Mesothelial cell of epicardium (in vitro differentiated cells): ENCODE measurements around the gene VN1R5. TPM values are rescaled to one million over a fixed set of nuclear protein-coding genes. Genes with fewer than 3 reads are reported as not detected.
"Not testable (repeated sequence)": the region's sequence is repeated elsewhere in the genome, so short reads cannot be mapped to it uniquely, and the experiment has no call there.

Experiments
- DNase-seq, 2 experiments: peaks; one replicate each; pipeline ENCODE4 v3.0.0; 2021; ENCODE audit warnings: low spot score in 2 of 2; ENCODE audit not compliant: unreplicated experiment in 2 of 2
- H3K27ac Mint-ChIP-seq: 2 replicates; pipeline ENCODE4 v1.8.0; 2021; ENCODE audit warnings: mixed read lengths
- H3K27me3 Mint-ChIP-seq: 2 replicates; pipeline ENCODE4 v1.8.0; 2021; ENCODE audit warnings: low read depth, mixed read lengths
- H3K36me3 Mint-ChIP-seq: 2 replicates; pipeline ENCODE4 v1.8.0; 2021; ENCODE audit warnings: mixed read lengths
- H3K4me1 Mint-ChIP-seq: 2 replicates; pipeline ENCODE4 v1.8.0; 2021; ENCODE audit warnings: mixed read lengths
- H3K4me3 Mint-ChIP-seq: 2 replicates; pipeline ENCODE4 v1.8.0; 2021; ENCODE audit warnings: mild to moderate bottlenecking, moderate library complexity, mixed read lengths
- H3K9me3 Mint-ChIP-seq: 2 replicates; pipeline ENCODE4 v1.8.0; 2021; ENCODE audit warnings: mixed read lengths
- CTCF ChIP-seq: fragments of 200-600 bp; sonication (generic); IDR thresholded peaks from one replicate; pipeline ENCODE4 v1.5.0; 2021; ENCODE audit warnings: antibody characterized with exemption; ENCODE audit not compliant: unreplicated experiment
- total RNA-seq: library from RNA; stranded (reverse); gene quantifications from 3 replicates; pipeline ENCODE4 v1.2.1, GENCODE V29; 2021

VN1R5 gene
- total RNA-seq, 1 donor from 2014 or later = not detected

GRCh38 chr1:247212627-247213617, 43.0 kb upstream of the VN1R5 start:
- no peak for TF ChIP-seq CTCF
- Mint-ChIP-seq H3K27me3 (peaks cover 3% of the 10 kb centered on the region), H3K4me1 (peaks cover 16% of the 10 kb centered on the region)

GRCh38 chr1:247216261-247216660, 39.6 kb upstream of the VN1R5 start:
- no peaks in the 10 kb centered on the region for H3K4me1 Mint-ChIP-seq
- H3K27me3 Mint-ChIP-seq = peaks cover 3% of the 10 kb centered on the region
- peaks cover 1% of the 10 kb centered on the region for H3K9me3 Mint-ChIP-seq
- no peak for TF ChIP-seq CTCF
- DNase-seq = no peak
- no peaks in the 10 kb centered on the region for H3K36me3 Mint-ChIP-seq
- H3K4me3 Mint-ChIP-seq = no peak overlapping the region
- no peak overlapping the region for H3K27ac Mint-ChIP-seq

More at GRCh38 chr1:247212627-247213617, 43.0 kb upstream of the VN1R5 start:
- H3K4me3 Mint-ChIP-seq = no peak overlapping the region
- no peaks in the 10 kb centered on the region for H3K9me3 Mint-ChIP-seq
- no peak overlapping the region for H3K27ac Mint-ChIP-seq
- no peaks in the 10 kb centered on the region for H3K36me3 Mint-ChIP-seq
- DNase-seq = no peak

GRCh38 chr1:247218121-247218651, 37.7 kb upstream of the VN1R5 start:
- Mint-ChIP-seq H3K27me3 (peaks cover 3% of the 10 kb centered on the region), H3K27ac (no peak overlapping the region), H3K4me1 (no peaks in the 10 kb centered on the region), H3K36me3 (no peaks in the 10 kb centered on the region), H3K4me3 (no peak overlapping the region), H3K9me3 (peaks cover 16% of the 10 kb centered on the region)
- no peak for DNase-seq
- TF ChIP-seq CTCF = no peak

GRCh38 chr1:247220280-247220679, 35.6 kb upstream of the VN1R5 start:
- H3K27me3 Mint-ChIP-seq, DNase-seq, H3K27ac Mint-ChIP-seq, H3K36me3 Mint-ChIP-seq, H3K4me1 Mint-ChIP-seq, H3K4me3 Mint-ChIP-seq: not testable (repeated sequence)
- H3K9me3 Mint-ChIP-seq = peaks cover 30% of the 10 kb centered on the region

- DNase-seq = no peak
- Mint-ChIP-seq H3K27me3 (no peaks in the 10 kb centered on the region), H3K9me3 (peaks cover 41% of the 10 kb centered on the region), H3K36me3 (no peaks in the 10 kb centered on the region), H3K4me3 (no peak overlapping the region), H3K4me1 (no peaks in the 10 kb centered on the region), H3K27ac (no peak overlapping the region)
- TF ChIP-seq CTCF = no peak
Measured at GRCh38 chr1:247222840-247223239, 33.0 kb upstream of the VN1R5 start.

- Mint-ChIP-seq H3K4me1 (no peaks in the 10 kb centered on the region), H3K27me3 (no peaks in the 10 kb centered on the region), H3K27ac (no peak overlapping the region), H3K9me3 (peaks cover 58% of the 10 kb centered on the region), H3K4me3 (no peak overlapping the region), H3K36me3 (no peaks in the 10 kb centered on the region)
- DNase-seq = no peak
- no peak for TF ChIP-seq CTCF
Measured at GRCh38 chr1:247224822-247225221, 31.1 kb upstream of the VN1R5 start.
